ENCODE data around the gene FAM184B.
A peak's percentile ranks its signal among the peaks of the same experiment; 100 is the strongest.

FAM184B gene

GRCh38 chr4:17635056-17635455, 146.4 kb downstream of the FAM184B start:
- no peak for DNase-seq (ENCODE audit: low spot score)

- DNase-seq (ENCODE audit: low spot score): no peak
These were observed 147.8 kb downstream of the FAM184B start for GRCh38 chr4:17633600-17633999.

GRCh38 chr4:17630228-17630627, 151.2 kb downstream of the FAM184B start:
- no peak for DNase-seq (ENCODE audit: low spot score)

GRCh38 chr4:17624821-17625220, 156.6 kb downstream of the FAM184B start:
- DNase-seq (ENCODE audit: low spot score): no peak

GRCh38 chr4:17623451-17624001, 157.9 kb downstream of the FAM184B start:
- no peak for DNase-seq (ENCODE audit: low spot score)

- no peak for DNase-seq (ENCODE audit: low spot score)
These were observed 161.9 kb downstream of the FAM184B start for GRCh38 chr4:17619416-17620105.

GRCh38 chr4:17618926-17619325, 162.5 kb downstream of the FAM184B start:
- DNase-seq (ENCODE audit: low spot score): no peak

GRCh38 chr4:17616283-17616682, 165.1 kb downstream of the FAM184B start:
- no peak for DNase-seq (ENCODE audit: low spot score)

GRCh38 chr4:17614416-17615299, 166.8 kb downstream of the FAM184B start, which contains the start of gene MED28:
MED28 (plus strand) TSS chr4:17614641; CDS start chr4:17614655, 14 bp downstream.
- DNase-seq (ENCODE audit: low spot score): peak; percentile 93

GRCh38 chr4:17613761-17614415, 167.5 kb downstream of the FAM184B start:
- DNase-seq (ENCODE audit: low spot score): no peak

- no peak for DNase-seq (ENCODE audit: low spot score)
These were observed 176.2 kb downstream of the FAM184B start for GRCh38 chr4:17605236-17605635.

- no peak for DNase-seq (ENCODE audit: low spot score)
These were observed 181.6 kb downstream of the FAM184B start for GRCh38 chr4:17599826-17600225.

GRCh38 chr4:17597517-17597916, 183.9 kb downstream of the FAM184B start:
- DNase-seq (ENCODE audit: low spot score): peak; percentile 25

- no peak for DNase-seq (ENCODE audit: low spot score)
These were observed 185.9 kb downstream of the FAM184B start for GRCh38 chr4:17595471-17596005.

- DNase-seq (ENCODE audit: low spot score): no peak
These were observed 192.1 kb downstream of the FAM184B start for GRCh38 chr4:17589355-17589754.

GRCh38 chr4:17587094-17587822, 194.2 kb downstream of the FAM184B start:
- DNase-seq (ENCODE audit: low spot score): no peak

- no peak for DNase-seq (ENCODE audit: low spot score)
These were observed 196.8 kb downstream of the FAM184B start for GRCh38 chr4:17584521-17585213.

- DNase-seq (ENCODE audit: low spot score): no peak
These were observed 197.5 kb downstream of the FAM184B start for GRCh38 chr4:17583941-17584340.

- no peak for DNase-seq (ENCODE audit: low spot score)
These were observed 198.1 kb downstream of the FAM184B start for GRCh38 chr4:17583276-17583675.

GRCh38 chr4:17580969-17581368, 200.5 kb downstream of the FAM184B start:
- no peak for DNase-seq (ENCODE audit: low spot score)
